Left renal pelvis (tissue), 4 donors: ENCODE results near the gene IL4. TPM values are rescaled to one million over a fixed set of nuclear protein-coding genes. Genes with fewer than 3 reads are reported as not detected.
"Not testable (repeated sequence)": the region's sequence is repeated elsewhere in the genome, so short reads cannot be mapped to it uniquely, and the experiment has no call there.

Experiments
- DNase-seq, 4 donors: peaks; one replicate each; pipeline ENCODE4 v3.0.0-alpha.2; 2013; ENCODE audit warnings: low read depth in 4 of 4, low spot score in 3 of 4
- polyA plus RNA-seq, 4 donors: library from polyadenylated mRNA; unstranded; fragments of 120-200 nt; gene quantifications; one replicate each; pipeline ENCODE4 v1.2.1, GENCODE V29; 2013; ENCODE audit not compliant: insufficient read length in 4 of 4

IL4 gene
- under 1 TPM in 1 of 4 donors, not detected in 3; 0.46 TPM for polyA plus RNA-seq

DNA sequence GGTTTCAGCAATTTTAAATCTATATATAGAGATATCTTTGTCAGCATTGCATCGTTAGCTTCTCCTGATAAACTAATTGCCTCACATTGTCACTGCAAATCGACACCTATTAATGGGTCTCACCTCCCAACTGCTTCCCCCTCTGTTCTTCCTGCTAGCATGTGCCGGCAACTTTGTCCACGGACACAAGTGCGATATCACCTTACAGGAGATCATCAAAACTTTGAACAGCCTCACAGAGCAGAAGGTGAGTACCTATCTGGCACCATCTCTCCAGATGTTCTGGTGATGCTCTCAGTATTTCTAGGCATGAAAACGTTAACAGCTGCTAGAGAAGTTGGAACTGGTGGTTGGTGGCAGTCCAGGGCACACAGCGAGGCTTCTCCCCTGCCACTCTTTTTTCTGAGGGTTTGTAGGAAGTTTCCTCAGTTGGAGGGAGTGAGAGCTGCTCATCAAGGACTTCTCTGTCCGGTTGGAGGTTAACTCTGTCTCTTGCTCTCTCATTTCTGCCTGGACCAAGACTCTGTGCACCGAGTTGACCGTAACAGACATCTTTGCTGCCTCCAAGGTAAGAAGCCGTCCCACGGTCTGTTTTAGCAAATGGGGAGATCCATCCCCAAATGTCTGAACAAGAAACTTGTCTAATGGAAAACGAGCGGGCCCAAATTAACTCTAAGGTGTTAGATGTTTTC lies at the start of gene IL4:
Gene IL4, plus strand, starts transcription at position 51 of the 692 bp plus-strand sequence. Its CDS starts 62 bp downstream, at position 113.
- DNase-seq, result no peak

DNA sequence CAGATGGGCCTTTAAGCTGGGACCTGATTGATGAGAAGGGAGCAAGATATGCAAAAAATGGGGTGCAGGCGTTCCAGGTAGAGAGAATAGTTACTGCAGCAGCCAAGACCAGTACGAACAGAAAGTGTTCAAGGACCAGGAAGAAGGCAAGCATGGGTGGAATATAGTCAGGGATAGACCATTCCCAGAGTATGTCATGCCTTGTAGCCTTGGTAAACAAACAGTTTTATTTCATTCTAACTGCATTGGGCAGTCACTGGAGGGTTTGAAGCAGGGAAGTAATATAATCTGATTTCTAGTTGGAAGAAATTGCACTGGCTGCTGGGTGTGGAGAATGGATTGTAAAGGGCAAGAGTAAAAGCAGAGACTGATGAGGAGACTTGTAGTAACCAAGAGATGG lies 46.3 kb upstream of the IL4 start:
- no peak for DNase-seq

DNA sequence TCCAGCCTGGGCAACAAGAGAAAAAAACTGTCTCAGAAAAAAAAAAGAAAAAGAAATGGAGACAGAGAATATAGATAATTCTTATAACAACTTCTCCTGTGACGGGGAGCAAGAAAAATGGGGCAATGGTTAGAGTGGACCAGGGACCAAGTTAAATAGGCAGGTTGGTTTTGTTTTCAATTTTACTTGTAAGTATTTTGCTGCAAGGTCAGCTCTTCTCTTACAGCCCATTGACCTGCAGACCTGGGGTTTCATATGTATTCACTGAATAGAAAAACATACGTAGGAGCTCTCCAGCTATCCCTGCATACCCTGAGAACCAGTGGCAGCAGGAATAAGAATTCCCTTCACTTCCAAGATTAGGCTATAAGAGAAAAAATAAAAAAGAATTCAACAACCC lies 45.0 kb upstream of the IL4 start:
- DNase-seq, result no peak

DNA sequence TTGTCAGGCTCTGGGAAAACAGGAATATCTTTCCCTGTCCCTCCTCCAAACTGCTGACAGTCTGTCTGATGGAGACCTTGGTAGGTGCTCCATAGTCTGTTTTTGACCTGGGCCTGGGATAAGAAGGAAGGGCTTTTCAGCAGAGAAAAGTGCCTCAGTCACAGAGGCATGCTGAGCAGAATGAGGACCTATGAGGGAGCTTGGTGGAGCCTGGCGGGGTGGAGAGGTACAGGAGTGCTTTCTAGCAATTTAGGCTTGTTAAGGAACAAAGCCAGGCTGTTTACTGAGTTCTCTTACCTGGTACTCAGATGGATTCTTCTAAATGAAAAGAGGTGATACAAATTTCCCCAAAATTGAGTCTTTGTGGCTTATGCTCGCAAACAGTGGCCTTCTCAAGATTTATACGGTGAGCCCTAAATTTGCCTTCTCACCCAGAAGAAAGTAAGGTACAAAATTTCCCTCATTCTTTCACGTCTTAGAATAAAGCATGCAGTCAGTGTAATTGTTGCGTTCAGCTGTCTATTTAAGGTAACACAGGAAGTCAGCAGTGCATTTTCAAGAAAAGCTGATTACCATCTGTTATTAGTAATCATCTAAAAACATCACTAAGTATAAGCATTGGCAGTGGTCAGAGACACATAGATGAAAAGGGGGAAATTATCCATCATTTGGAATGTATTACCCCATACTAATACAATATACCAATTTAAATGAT lies 44.4 kb upstream of the IL4 start:
- no peak for DNase-seq

DNA sequence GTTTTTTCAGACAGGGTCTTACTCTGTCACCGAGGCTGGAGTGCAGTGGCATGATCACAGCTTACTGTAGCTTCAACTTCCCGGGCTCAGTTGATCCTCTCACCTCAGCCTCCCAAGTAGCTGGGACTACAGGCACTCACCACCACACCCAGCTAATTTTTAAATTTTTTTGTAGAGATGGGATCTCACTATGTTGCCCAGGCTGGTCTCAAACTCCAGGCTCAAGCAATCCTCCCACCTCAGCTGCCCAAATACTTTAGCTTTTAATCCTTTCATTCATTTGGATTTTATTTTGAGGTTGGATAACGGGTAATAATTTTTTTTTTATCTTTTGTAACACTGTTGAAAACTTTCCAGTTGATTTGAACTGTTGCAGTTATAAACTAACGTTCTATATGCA lies 40.2 kb upstream of the IL4 start:
- DNase-seq, result not testable (repeated sequence)

DNA sequence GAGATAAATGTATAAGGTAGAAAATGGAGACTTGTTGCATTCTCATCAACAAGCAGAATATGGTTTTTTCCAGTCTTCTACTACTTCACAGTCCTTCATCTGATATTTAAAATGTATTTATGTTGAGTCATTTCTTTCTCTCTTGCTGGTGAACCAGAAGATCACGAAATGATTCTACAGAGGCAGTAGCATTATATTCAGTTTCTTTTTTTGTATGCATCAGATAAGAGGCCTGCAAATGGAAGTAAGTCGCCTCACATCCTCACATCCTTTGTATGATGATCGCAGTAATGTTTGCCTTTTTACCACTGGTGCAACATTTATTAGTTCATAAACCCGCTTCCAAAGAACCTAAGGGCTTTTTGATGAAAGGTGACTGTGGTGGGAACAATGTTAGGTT lies 37.9 kb upstream of the IL4 start:
- no peak for DNase-seq

DNA sequence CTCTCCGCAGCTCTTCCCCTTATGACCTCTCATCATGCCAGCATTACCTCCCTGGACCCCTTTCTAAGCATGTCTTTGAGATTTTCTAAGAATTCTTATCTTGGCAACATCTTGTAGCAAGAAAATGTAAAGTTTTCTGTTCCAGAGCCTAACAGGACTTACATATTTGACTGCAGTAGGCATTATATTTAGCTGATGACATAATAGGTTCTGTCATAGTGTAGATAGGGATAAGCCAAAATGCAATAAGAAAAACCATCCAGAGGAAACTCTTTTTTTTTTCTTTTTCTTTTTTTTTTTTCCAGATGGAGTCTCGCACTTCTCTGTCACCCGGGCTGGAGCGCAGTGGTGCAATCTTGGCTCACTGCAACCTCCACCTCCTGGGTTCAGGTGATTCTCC lies 36.5 kb upstream of the IL4 start:
- no peak for DNase-seq

DNA sequence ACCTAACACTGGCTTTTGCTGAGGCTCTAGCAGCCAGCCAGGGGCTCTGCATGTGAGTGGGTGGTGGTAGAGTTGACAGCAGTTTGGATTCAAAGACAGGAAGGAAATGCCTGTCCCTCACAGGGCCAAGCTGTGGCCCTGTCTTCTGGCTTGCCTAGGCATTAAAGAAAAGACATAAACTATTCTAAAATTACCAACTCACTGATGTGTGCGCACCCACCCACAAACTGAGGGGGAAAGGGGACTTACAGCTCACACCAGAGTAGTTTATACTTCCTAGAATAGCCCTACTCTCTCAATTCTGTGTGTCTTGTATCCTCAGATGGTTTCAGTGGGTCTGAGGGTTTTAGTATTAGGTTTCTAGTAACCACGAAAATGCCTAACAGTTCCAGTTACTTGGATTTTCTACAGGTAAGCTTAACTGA lies 34.1 kb upstream of the IL4 start:
- DNase-seq, result no peak

DNA sequence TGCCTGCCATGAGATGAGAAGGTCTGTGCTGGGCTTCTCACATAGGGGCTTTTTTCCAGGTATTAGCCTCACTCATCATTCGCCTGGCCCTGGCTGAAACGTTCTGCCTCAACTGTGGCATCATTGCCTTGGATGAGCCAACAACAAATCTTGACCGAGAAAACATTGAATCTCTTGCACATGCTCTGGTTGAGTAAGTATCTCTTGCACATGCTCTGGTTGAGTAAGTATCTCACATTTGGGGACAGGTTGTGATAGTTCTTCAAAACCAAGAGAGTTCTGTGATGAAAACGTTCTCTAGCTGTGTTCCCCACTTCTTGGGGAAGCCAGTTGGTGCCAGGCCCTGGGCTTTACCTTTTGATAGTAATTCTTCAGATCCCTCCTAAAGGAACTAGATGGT lies 33.2 kb upstream of the IL4 start:
- no peak for DNase-seq

DNA sequence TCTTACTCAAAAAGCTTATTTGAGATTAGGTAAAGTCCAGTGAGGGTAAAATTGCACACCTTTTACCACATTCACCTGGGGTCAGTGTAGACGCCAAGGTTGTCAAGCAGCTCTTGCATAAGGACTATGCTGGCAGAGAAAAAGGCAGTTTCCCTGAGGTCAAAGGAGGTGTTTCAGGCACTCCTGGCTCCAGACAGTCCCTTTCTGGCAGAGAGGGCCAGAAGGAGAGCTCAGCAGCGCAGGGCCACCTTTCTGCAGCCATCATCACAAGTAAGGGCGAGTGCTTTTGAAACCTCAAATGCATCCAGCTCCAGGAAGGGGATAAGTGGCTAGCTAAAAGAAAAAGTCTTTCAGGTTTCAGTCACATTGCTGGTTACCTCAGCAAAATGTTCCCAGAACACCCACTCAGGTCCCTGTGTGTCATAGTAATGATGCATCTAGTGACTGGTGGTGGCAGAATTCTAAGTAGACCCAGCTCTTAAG lies 32.5 kb upstream of the IL4 start:
- no peak for DNase-seq

DNA sequence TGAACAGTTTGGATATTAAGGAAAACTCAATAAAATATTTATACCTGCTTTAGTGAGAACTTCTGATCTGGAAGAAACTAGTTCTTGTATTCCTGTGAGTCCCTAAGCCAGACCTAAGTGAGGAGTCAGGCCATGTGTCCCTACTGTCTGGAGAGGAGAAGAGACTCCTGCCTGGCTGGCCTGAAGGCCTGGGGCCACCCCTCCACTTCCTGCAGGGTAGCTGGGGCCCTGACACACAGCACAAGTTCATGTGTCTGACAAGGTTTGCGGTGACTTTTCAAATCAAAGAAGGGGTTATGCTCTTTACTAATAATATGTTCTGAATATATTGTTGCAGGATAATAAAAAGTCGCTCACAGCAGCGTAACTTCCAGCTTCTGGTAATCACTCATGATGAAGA lies 31.9 kb upstream of the IL4 start:
- DNase-seq, result no peak

DNA sequence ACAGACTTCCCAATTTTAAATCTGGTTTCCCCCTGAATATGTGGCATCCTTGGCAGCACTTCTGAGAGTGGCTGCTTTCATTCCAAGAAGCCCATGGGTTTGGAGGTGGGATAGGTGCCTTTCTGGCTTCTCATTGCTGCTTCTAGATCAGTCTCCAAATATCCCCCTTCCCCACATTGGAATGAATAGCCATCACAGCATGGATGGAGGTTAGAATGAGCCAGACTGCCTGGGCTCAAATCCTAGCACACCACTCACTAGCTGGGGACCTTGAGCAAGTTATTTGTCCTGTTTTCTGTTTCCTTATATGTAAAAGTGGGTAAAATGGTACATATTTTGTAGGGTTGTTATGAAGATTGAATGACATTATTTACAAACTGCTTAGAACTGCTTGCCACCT lies 29.6 kb upstream of the IL4 start:
- DNase-seq, result no peak

DNA sequence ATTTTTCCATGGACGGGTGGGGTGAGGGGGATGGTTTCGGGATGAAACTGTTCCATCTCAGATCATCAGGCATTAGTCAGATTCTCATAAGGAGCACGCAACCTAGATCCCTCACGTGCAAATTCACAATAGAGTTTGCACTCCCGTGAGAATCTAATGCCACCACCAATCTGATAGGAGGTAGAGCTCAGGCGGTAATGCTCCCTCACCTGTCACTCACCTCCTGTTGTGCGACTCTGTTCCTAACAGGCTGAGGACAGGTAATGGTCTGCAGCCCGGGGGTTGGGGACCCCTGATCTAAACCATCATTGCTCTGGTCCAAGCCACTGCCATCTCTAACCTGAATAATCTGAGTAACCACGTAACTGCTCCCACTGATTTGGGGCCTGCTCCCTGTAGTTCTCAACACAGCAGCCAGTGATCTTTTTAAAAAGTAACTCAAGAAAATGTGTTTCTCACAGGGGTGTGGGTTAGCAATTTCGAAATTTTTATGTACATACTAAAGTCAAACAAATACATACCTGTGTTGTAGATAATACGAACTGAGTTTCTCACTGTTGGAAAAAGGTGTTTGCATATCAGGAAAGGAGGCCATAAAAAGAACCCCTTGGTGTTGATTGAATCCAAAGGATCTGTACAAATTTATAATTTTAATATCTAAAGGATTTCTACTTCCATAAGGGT lies 27.1 kb upstream of the IL4 start:
- DNase-seq, result no peak

DNA sequence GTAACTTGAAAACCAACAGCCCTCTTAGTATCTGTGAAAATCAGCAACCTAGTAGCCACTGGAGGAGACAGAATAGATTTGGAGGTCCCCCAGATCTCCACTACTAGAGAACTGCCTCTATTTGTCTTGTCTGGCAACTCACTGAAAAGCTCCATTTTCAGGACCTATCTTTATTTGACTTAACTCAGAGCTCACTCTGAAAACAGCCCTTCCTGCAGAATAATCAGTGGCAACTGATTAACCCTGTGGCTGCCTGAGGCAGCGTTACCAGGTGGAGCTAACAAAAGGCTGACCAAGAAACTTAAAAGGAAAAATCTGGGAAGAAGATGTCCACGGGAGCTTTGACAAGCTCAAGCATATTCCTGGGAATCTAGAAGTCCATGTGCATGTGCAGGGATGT lies 26.3 kb upstream of the IL4 start:
- no peak for DNase-seq

DNA sequence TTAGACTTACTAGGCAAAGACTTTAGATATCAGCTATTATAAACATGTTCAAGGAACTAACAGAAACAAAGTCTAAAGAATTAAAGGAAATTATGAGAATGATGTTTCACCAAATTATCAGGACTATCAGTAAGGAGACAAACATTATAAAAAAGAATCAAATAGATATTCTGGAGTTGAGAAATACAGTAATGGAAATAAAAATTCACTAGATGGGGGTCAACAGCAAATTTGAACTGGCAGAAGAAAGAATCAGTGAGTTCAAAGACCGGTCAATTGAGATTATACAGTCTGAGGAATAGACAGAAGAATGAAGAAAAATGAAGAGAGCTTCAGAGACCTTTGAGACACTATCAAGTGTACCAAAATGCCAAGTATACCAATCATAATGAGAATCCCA lies 25.4 kb upstream of the IL4 start:
- no peak for DNase-seq

DNA sequence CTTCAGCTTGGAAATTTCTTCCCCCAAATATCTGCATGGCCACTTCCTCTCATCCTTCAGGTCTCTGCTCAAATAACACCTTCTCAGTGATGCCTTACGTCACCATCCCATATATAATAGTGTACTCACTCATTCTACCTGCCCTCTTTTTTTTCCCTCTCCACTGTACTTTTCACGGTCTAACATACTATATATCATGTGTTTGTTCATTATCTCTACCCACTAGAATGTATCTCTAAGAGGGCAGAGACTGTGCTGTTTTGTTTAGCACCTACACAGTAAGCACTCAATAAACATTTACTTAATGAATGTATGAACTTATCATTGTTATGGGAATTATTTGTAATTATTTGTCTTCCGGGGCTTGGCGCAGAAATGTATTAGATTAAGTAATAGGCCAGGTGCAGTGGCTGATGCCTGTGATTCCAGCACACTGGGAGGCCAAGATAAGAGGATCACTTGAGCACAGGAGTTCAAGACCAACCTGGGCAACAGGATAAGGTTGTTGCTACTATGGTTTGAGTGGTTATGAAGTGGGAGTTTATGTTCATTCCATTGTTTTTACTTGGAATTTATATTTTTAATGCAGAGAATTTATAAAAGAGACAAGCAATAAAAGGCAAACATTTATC lies 21.8 kb upstream of the IL4 start:
- no peak for DNase-seq

DNA sequence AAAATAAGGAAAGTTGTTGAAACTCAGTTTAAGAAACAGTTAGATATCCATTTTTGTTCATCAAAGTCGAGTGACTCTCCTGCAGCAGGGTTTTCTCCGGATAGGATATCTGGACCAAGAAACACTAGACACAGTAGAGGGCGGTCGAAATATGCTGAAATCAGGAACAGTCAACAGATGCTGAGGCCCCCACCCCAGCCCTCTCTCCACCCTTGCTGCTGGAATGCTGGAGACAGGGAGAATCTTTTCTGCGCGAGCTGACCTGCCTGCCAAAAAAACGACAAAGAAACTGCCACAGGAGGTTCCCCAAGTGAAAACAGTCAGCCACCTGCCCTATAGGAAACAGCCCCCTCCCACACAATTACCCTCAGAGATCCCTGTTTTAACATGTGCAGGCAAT lies 20.1 kb upstream of the IL4 start:
- no peak for DNase-seq

DNA sequence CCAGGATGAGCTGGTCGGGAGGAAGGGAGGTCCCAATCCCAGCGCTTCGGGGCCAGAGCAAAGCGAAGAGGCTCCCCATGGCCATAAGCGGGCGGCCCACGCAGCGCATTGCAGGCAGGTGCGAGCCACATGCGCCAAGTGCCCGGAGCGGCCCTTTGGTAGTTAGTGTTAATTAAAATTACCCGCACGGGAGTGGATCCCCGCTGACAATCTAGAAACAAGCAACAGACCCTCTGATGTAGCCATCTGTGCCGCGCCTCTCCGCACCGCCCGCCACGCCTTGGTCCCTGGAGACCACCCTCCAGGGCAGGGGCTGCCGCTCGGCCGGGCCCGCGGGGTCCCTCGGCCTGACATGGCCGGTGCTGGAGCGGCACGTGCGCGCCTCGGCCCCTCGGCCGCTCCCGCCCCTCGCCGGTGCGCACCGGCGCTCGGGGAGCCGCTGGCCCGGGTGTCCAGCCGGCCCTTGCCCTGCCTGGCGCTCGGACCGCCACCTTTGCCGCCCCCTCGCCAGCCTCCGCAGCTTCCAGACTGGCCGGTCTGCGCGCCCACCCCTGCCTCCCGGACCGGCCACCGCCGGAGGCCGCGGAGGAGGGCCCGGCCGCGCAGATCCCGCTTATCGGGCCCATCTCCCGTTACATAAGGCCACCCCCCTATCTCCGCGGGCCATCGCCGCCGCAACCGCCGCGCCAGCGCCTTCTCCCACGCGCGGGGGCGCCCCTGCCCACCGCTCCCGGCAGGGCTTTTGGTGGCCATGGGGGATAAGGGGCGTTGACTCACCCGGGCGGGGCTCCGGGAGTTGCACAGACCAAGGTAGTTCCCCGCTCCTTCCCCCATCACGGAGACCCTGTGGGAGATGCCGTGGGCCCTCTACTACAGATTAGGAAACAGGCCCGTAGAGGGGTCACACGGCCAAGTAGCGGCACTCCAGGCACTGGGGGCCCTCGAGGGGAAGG lies 17.7 kb upstream of the IL4 start:
- no peak for DNase-seq

DNA sequence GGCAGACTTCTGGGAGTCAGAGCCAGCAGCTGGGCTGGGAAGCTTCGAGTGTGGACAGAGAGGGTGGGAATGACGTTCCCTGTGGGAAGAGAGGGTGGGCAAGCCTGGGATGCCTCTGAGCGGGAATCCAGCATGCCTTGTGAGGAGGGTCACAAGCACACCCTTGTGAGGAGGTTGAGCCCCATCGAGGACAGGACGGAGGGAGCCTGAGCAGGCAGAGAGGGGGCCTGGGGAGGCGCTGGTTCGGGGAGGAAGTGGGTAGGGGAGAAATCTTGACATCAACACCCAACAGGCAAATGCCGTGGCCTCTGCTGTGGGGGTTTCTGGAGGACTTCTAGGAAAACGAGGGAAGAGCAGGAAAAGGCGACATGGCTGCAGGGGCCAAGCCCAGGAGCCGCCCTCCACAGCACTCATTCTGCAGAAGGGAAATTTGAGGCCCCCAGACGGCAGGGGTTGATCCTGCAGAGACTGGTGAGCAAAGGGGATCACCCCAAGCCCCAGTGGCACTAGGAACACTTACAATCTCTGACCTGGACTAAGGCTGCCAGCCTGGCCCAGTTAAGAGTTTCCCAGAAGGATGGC lies 16.9 kb upstream of the IL4 start:
- no peak for DNase-seq
